SKM-1 (cell line): ENCODE results near the gene ASB6.
A peak's percentile ranks its signal among the peaks of the same experiment; 100 is the strongest.

Source experiments
- DNase-seq: peaks from one replicate; lab custom pipeline; 2025; ENCODE audit not compliant: unreplicated experiment; lab: John Stamatoyannopoulos, UW

ASB6 gene

GRCh38 chr9:129641750-129642585, at the start of gene ASB6:
ASB6 (minus strand) TSS chr9:129642151; CDS start chr9:129641999, 152 bp downstream.
- DNase-seq: peak; percentile 90

GRCh38 chr9:129688285-129689043, 46.5 kb upstream of the ASB6 start:
- no peak for DNase-seq

GRCh38 chr9:129687391-129687790, 45.4 kb upstream of the ASB6 start:
- no peak for DNase-seq

- no peak for DNase-seq
Measured at GRCh38 chr9:129686736-129687135, 44.8 kb upstream of the ASB6 start.

- no peak for DNase-seq
Measured at GRCh38 chr9:129685933-129686259, 43.9 kb upstream of the ASB6 start.

GRCh38 chr9:129685220-129685932, 43.4 kb upstream of the ASB6 start:
- DNase-seq: no peak

GRCh38 chr9:129682381-129682780, 40.4 kb upstream of the ASB6 start:
- DNase-seq: no peak

- no peak for DNase-seq
Measured at GRCh38 chr9:129681924-129682323, 40.0 kb upstream of the ASB6 start.

- DNase-seq: no peak
Measured at GRCh38 chr9:129679537-129679936, 37.6 kb upstream of the ASB6 start.

GRCh38 chr9:129678844-129679243, 36.9 kb upstream of the ASB6 start:
- DNase-seq: no peak

GRCh38 chr9:129677456-129677855, 35.5 kb upstream of the ASB6 start:
- DNase-seq: no peak

GRCh38 chr9:129676975-129677374, 35.0 kb upstream of the ASB6 start:
- DNase-seq: no peak

GRCh38 chr9:129676287-129676686, 34.3 kb upstream of the ASB6 start:
- no peak for DNase-seq

GRCh38 chr9:129675620-129676019, 33.7 kb upstream of the ASB6 start:
- no peak for DNase-seq

GRCh38 chr9:129674229-129674628, 32.3 kb upstream of the ASB6 start:
- no peak for DNase-seq

GRCh38 chr9:129673602-129674001, 31.7 kb upstream of the ASB6 start:
- no peak for DNase-seq

GRCh38 chr9:129672702-129673101, 30.8 kb upstream of the ASB6 start:
- no peak for DNase-seq

GRCh38 chr9:129671519-129671918, 29.6 kb upstream of the ASB6 start:
- DNase-seq: no peak

GRCh38 chr9:129671065-129671464, 29.1 kb upstream of the ASB6 start:
- DNase-seq: no peak

GRCh38 chr9:129669946-129670345, 28.0 kb upstream of the ASB6 start:
- no peak for DNase-seq

GRCh38 chr9:129669141-129669718, 27.3 kb upstream of the ASB6 start:
- DNase-seq: no peak
